ENCODE measurements around the gene NCK1.

GRCh38 chr3:136914739-136915138, 52.7 kb downstream of the NCK1 start:
- TF ChIP-seq POLR2AphosphoS5 (IDR thresholded peaks at IDR 0.05; ENCODE audit: low read depth, low read length) (no peak), TAF1 (IDR thresholded peaks at IDR 0.05; ENCODE audit: borderline replicate concordance, insufficient read depth, low read length) (no peak), SIN3A (IDR thresholded peaks at IDR 0.05; ENCODE audit: borderline replicate concordance, insufficient read depth, low read length) (no peak)
